Endothelial cell of umbilical vein (primary cell): ENCODE measurements around the gene DNAH6. TPM values are rescaled to one million over a fixed set of nuclear protein-coding genes. Genes with fewer than 3 reads are reported as not detected.

Source experiments
- BruUV-seq: library from RNA; stranded (reverse); fragments of 400-500 nt; replicated peaks from 2 replicates; lab custom pipeline; 2021; lab: Mats Ljungman, UMichigan
- CTCF ChIA-PET: fragments of 300-600, 350-600 bp; sonication (Branson Sonifier 250); formaldehyde crosslinking; loops from one replicate; lab custom pipeline; 2021; ENCODE audit warnings: antibody characterized with exemption, inconsistent platforms; lab: Charles Lee
- POLR2A ChIA-PET: fragments of 300-600, 350-600 bp; sonication (Branson Sonifier 250); formaldehyde crosslinking; loops from one replicate; lab custom pipeline; 2021; ENCODE audit warnings: antibody characterized with exemption, inconsistent platforms; lab: Charles Lee
- DNase-seq: peaks from one replicate; pipeline ENCODE4 v3.0.0-alpha.2; 2011; ENCODE audit warnings: low read depth, low spot score
- FAIRE-seq: peaks from 2 replicates; lab custom pipeline; 2011; peaks lifted over from hg19 to GRCh38; lab: Jason Lieb, UNC
- H2AFZ ChIP-seq: 2 replicates; pipeline ENCODE4 v1.6.0; 2012; ENCODE audit warnings: low read depth, low read length, control low read depth, inconsistent platforms
- H3K27ac ChIP-seq: 2 replicates; pipeline ENCODE4 v1.5.1; 2011; ENCODE audit warnings: low read depth, mild to moderate bottlenecking, control low read depth, low read length, moderate library complexity; ENCODE audit not compliant: insufficient read depth
- H3K27me3 ChIP-seq, 2 experiments: 2 replicates each; pipeline versions ENCODE4 v1.6.0 to v1.6.1; 2011; ENCODE audit warnings: low read length in 2 of 2, mixed read lengths in 1 of 2; ENCODE audit not compliant: control insufficient read depth in 2 of 2, insufficient read depth in 2 of 2
- H3K36me3 ChIP-seq, 2 experiments: 2 replicates in 1 of 2; 3 replicates in 1 of 2; pipeline ENCODE4 v1.5.1; 2011; ENCODE audit warnings: low read length in 2 of 2, mild to moderate bottlenecking in 1 of 2, moderate library complexity in 1 of 2; ENCODE audit not compliant: control insufficient read depth in 2 of 2, insufficient read depth in 2 of 2; ENCODE audit errors: extremely low read depth in 1 of 2
- H3K4me1 ChIP-seq: 3 replicates; pipeline ENCODE4 v1.5.1; 2011; ENCODE audit warnings: mild to moderate bottlenecking, low read length; ENCODE audit not compliant: control insufficient read depth, insufficient read depth; ENCODE audit errors: extremely low read depth
- H3K4me2 ChIP-seq: 2 replicates; pipeline ENCODE4 v1.6.1; 2011; ENCODE audit warnings: low read length, control low read depth, mixed read lengths; ENCODE audit not compliant: insufficient read depth
- H3K4me3 ChIP-seq, 3 experiments: fragments of 200-600 bp in 1 of 3; sonication (generic), shearing (Covaris generic) in 1 of 3; replicated peaks in 1 of 3; 2 replicates each; pipeline ENCODE4 v1.5.1; 2011 to 2016; ENCODE audit warnings: control low read depth in 3 of 3, low read length in 3 of 3, mild to moderate bottlenecking in 2 of 3, inconsistent platforms in 1 of 3, low read depth in 1 of 3, moderate library complexity in 1 of 3; ENCODE audit not compliant: insufficient read depth in 1 of 3
- H3K79me2 ChIP-seq: 2 replicates; pipeline ENCODE4 v1.6.0; 2012; ENCODE audit warnings: low read length, inconsistent platforms; ENCODE audit not compliant: control insufficient read depth, insufficient read depth
- H3K9ac ChIP-seq: replicated peaks from 2 replicates; pipeline ENCODE3; 2011; ENCODE audit warnings: low read length, control low read depth; ENCODE audit not compliant: insufficient read depth; ENCODE audit errors: extremely low read depth
- H3K9me1 ChIP-seq: replicated peaks from 3 replicates; pipeline ENCODE4 v1.6.0; 2011; ENCODE audit warnings: mild to moderate bottlenecking, low read length; ENCODE audit not compliant: control insufficient read depth, insufficient read depth; ENCODE audit errors: extremely low read depth
- H3K9me3 ChIP-seq: replicated peaks from 2 replicates; pipeline ENCODE4 v1.5.1; 2012; ENCODE audit warnings: low read length, inconsistent platforms; ENCODE audit not compliant: control insufficient read depth, insufficient read depth
- H4K20me1 ChIP-seq: replicated peaks from 2 replicates; pipeline ENCODE3; 2011; ENCODE audit warnings: mild to moderate bottlenecking, low read length; ENCODE audit not compliant: control insufficient read depth, insufficient read depth; ENCODE audit errors: extremely low read depth
- FOS ChIP-seq: IDR thresholded peaks from 2 replicates; pipeline ENCODE4 v1.6.1; 2011; ENCODE audit warnings: mild to moderate bottlenecking, low read length, moderate library complexity, borderline replicate concordance; ENCODE audit not compliant: insufficient read depth
- GATA2 ChIP-seq: IDR thresholded peaks from 2 replicates; pipeline ENCODE4 v1.7.0; 2011; ENCODE audit warnings: low read depth, mild to moderate bottlenecking, moderate library complexity, mixed read lengths, low read length; ENCODE audit not compliant: insufficient read length, insufficient read depth
- JUN ChIP-seq: IDR thresholded peaks from 2 replicates; pipeline ENCODE4 v1.6.1; 2011; ENCODE audit warnings: borderline replicate concordance, low read depth; ENCODE audit not compliant: insufficient read length, insufficient read depth
- MYC ChIP-seq: IDR thresholded peaks from one replicate; pipeline ENCODE4 v1.6.1; 2011; ENCODE audit warnings: mild to moderate bottlenecking, low read depth, low read length
- POLR2AphosphoS5 ChIP-seq: IDR thresholded peaks from 2 replicates; pipeline ENCODE4 v1.6.1; 2012; ENCODE audit warnings: low read depth, mild to moderate bottlenecking, control low read depth, low read length, moderate library complexity; ENCODE audit not compliant: insufficient read depth
- dilution Hi-C: fragments of 300-500 bp; cut with MboI; formaldehyde crosslinking; loops from one replicate; pipeline ENCODE4 v1.15.0; 2019; ENCODE audit warnings: low sequenced_read_pairs; ENCODE audit not compliant: extremely low pct_ligation_motif_present
- intact Hi-C: fragments of 100-400 bp; cut with micrococcal nuclease; formaldehyde crosslinking; loops from one replicate; pipeline ENCODE4 v1.10.0; 2022
- polyA plus RNA-seq, 4 experiments: library from polyadenylated mRNA; depleted of rRNA in 3 of 4; stranded (reverse) in 3 of 4; unstranded in 1 of 4; fragments of >200 nt; gene quantifications; 2 replicates each; pipeline versions ENCODE4 v1.2.1 to v1.2.3, GENCODE V29; 2011 to 2012; ENCODE audit warnings: missing spikeins in 1 of 4
- total RNA-seq: library from RNA; stranded (reverse); gene quantifications from 2 replicates; pipeline ENCODE4 v1.2.3, GENCODE V29; 2021
- TF ChIP-seq, protein P1 (sequence below): IDR thresholded peaks from 2 replicates; pipeline ENCODE4 v1.6.1; 2011; ENCODE audit not compliant: insufficient read depth, insufficient read length
- TF ChIP-seq, protein P2 (sequence below), 2 donors: IDR thresholded peaks; 1 replicate in 1 of 2; 2 replicates in 1 of 2; pipeline ENCODE4 v1.5.1; 2011; ENCODE audit warnings: low read length in 2 of 2, mild to moderate bottlenecking in 2 of 2, moderate library complexity in 2 of 2, control low read depth in 1 of 2, inconsistent platforms in 1 of 2, low read depth in 1 of 2; ENCODE audit not compliant: insufficient read depth in 1 of 2; ENCODE audit errors: extremely low read depth in 1 of 2

DNAH6 gene
- total and polyA plus RNA-seq, 2 donors (not counting 3 experiments of a cell fraction or from before 2014, with no cell fraction given), result 0.24 TPM; not detected in 1

DNA sequence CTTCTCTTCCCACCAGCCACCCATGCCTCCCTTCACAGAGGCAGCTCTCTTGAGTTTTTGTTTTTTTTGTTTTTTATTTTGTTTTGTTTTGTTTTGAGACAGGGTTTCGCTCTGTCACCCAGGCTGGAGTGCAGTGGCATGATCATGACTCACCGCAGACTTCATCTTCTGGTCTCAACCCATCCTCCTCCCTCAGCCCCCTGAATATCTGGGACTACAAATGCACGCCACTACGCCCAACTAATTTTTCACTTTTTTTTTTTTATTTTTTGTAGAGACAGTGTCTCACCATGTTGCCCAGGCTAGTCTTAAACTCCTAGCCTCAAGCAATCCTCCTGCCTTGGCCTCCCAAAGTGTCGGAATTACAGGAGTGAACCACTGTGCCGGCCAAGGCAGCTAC lies 203.1 kb downstream of the DNAH6 start:
- BruUV-seq, result no TSS peak
- H4K20me1 ChIP-seq, result no peaks in the 10 kb centered on the region
- H3K9me1 ChIP-seq, result no peaks in the 10 kb centered on the region
- FAIRE-seq (no peak), DNase-seq (no peak)
- intact Hi-C loops (no loop called here), dilution Hi-C loops (no loop called here)
- POLR2A ChIA-PET, result no interaction called here
- CTCF ChIA-PET, result no interaction called here
- no peaks in the 10 kb centered on the region for H3K79me2 ChIP-seq
- H3K4me3 ChIP-seq, result no peak overlapping the region
- H3K36me3 ChIP-seq, result no peaks in the 10 kb centered on the region
- no peak overlapping the region for H2AFZ ChIP-seq
- TF ChIP-seq, protein P1, sequence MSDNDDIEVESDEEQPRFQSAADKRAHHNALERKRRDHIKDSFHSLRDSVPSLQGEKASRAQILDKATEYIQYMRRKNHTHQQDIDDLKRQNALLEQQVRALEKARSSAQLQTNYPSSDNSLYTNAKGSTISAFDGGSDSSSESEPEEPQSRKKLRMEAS, result no peak
- TF ChIP-seq GATA2 (no peak), MYC (no peak), FOS (no peak), POLR2AphosphoS5 (no peak), JUN (no peak)
- TF ChIP-seq, protein P2, sequence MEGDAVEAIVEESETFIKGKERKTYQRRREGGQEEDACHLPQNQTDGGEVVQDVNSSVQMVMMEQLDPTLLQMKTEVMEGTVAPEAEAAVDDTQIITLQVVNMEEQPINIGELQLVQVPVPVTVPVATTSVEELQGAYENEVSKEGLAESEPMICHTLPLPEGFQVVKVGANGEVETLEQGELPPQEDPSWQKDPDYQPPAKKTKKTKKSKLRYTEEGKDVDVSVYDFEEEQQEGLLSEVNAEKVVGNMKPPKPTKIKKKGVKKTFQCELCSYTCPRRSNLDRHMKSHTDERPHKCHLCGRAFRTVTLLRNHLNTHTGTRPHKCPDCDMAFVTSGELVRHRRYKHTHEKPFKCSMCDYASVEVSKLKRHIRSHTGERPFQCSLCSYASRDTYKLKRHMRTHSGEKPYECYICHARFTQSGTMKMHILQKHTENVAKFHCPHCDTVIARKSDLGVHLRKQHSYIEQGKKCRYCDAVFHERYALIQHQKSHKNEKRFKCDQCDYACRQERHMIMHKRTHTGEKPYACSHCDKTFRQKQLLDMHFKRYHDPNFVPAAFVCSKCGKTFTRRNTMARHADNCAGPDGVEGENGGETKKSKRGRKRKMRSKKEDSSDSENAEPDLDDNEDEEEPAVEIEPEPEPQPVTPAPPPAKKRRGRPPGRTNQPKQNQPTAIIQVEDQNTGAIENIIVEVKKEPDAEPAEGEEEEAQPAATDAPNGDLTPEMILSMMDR (IDR thresholded peaks at IDR 0.05; ENCODE audit: extremely low read depth in 1 of 2, insufficient read depth in 1 of 2, low read depth in 1 of 2, low read length in 2 of 2), result no peak
- H3K4me1 ChIP-seq, result no peaks in the 10 kb centered on the region
- no peaks in the 10 kb centered on the region for H3K9me3 ChIP-seq
- H3K27ac ChIP-seq, result no peak overlapping the region
- no peak overlapping the region for H3K4me2 ChIP-seq
- H3K9ac ChIP-seq, result no peak overlapping the region
- H3K27me3 ChIP-seq, result no peaks in the 10 kb centered on the region
